SU-DHL-6 (cell line): ENCODE measurements around the gene PABPC1L2A.
"Not testable (repeated sequence)": the region's sequence is repeated elsewhere in the genome, so short reads cannot be mapped to it uniquely, and the experiment has no call there.

Source experiments
- CTCF ChIP-seq: fragments of 200-600 bp; sonication (generic); IDR thresholded peaks from one replicate; pipeline ENCODE4 v1.5.1; 2017; ENCODE audit warnings: antibody characterized with exemption, mild to moderate bottlenecking, low read length, moderate library complexity; ENCODE audit not compliant: insufficient read depth, poor library complexity, severe bottlenecking
- EZH2phosphoT487 ChIP-seq: fragments of 200-600 bp; sonication (generic), shearing (Covaris generic); conservative IDR thresholded peaks from 2 replicates; pipeline ENCODE4 v1.6.1; 2018; ENCODE audit warnings: mild to moderate bottlenecking, antibody characterized with exemption, low read length, moderate library complexity, mixed read lengths

DNA sequence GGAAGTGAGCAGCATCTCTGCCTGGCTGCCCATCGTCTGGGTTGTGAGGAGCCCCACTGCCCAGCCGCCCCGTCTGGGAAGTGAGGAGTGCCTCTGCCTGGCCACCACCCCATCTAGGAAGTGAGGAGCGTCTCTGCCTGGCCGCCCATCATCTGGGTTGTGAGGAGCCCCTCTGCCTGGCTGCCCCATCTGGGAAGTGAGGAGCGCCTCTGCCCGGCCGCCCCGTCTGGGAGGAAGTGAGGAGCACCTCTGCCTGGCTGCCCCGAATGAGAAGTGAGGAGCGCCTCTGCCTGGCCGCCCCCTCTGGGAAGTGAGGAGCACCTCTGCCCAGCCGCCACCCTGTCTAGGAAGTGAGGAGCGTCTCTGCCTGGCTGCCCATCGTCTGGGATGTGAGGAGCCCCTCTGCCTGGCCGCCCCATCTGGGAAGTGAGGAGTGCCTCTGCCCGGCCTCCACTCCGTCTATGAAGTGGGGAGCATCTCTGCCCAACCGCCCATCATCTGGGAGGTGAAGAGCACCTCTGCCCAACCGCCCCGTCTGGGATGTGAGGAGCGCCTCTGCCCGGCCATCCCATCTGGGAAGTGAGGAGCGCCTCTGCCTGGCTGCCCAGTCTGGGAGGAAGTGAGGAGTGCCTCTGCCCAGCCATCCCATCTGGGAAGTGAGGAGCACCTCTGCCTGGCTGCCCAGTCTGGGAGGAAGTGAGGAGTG is 11.4 kb downstream of the PABPC1L2A start:
- TF ChIP-seq CTCF, EZH2phosphoT487: not testable (repeated sequence)
